Suprapubic skin (tissue), 4 donors: ENCODE measurements around the gene GALC.

ENCODE experiments used
- CTCF ChIP-seq, 2 donors: fragments of 200-600 bp in 1 of 2; fragments of 450-650 bp in 1 of 2; sonication (generic) in 1 of 2; IDR thresholded peaks; one replicate each; pipeline ENCODE4 v1.5.1; 2016 to 2019; ENCODE audit warnings: antibody characterized with exemption in 2 of 2, mild to moderate bottlenecking in 1 of 2, moderate library complexity in 1 of 2
- EP300 ChIP-seq: sonication (generic); formaldehyde crosslinking; IDR thresholded peaks from one replicate; pipeline ENCODE4 v1.6.1; 2017; ENCODE audit warnings: antibody characterized with exemption
- POLR2A ChIP-seq, 2 donors: fragments of 450-650 bp; IDR thresholded peaks; one replicate each; pipeline ENCODE4 v1.6.1; 2017; ENCODE audit warnings: antibody characterized with exemption in 2 of 2, mild to moderate bottlenecking in 2 of 2, moderate library complexity in 2 of 2
- POLR2AphosphoS5 ChIP-seq, 3 donors: sonication (generic); formaldehyde crosslinking; IDR thresholded peaks; one replicate each; pipeline ENCODE4 v1.6.1; 2017; ENCODE audit warnings: antibody characterized with exemption in 3 of 3

DNA sequence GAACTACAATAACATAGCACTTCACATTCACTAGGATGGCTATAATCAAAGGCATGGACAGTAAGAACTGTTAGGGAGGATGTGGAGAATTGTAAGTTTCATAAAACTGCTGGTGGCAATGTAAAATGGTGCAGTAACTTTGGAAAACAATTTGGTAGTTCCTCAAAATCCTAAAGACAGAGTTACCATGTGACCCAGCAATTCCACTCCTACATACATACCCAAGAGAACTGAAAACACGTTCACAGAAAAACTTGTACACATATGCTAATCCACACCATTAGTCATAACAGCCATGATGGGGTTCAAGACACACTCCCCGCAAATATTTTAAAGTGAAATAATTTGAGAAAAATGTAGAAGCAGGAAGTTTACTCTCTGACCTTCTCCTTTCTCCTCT is 31.7 kb downstream of the GALC start:
- TF ChIP-seq EP300 (no peak), CTCF (IDR thresholded peaks at IDR 0.05) (no peak), POLR2A (IDR thresholded peaks at IDR 0.05) (no peak), POLR2AphosphoS5 (IDR thresholded peaks at IDR 0.05) (no peak)
